HG02852 (cell line): ENCODE data around the gene ACOD1.
"Not testable (repeated sequence)": the region's sequence is repeated elsewhere in the genome, so short reads cannot be mapped to it uniquely, and the experiment has no call there.

Experiments
- ATAC-seq: cut with Tn5 transposase; IDR thresholded peaks from one replicate; pipeline ENCODE4 v1.9.1; 2021; ENCODE audit warnings: mild to moderate bottlenecking, moderate library complexity; ENCODE audit not compliant: unreplicated experiment

The ACOD1 gene

GRCh38 chr13:76950101-76950500, 1.8 kb downstream of the ACOD1 start:
- ATAC-seq, result no peak

- no peak for ATAC-seq
Observed at GRCh38 chr13:76953968-76954367, 5.7 kb downstream of the ACOD1 start.

GRCh38 chr13:76954538-76954937, 6.2 kb downstream of the ACOD1 start:
- no peak for ATAC-seq

DNA sequence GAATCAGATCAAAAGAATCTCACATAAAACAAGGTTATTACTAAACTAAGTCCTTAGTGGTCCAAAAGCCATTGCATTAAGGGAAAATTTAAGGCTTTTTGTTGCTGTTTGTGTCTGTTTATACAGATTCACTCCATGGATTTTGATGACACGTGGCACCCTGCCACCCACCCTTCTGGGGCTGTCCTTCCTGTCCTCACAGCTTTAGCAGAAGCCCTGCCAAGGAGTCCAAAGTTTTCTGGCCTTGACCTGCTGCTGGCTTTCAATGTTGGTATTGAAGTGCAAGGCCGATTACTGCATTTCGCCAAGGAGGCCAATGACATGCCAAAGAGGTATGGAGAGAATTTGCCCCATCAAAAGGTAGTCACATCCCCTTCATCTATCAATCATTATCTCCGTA, 6.9 kb downstream of the ACOD1 start:
- no peak for ATAC-seq

DNA sequence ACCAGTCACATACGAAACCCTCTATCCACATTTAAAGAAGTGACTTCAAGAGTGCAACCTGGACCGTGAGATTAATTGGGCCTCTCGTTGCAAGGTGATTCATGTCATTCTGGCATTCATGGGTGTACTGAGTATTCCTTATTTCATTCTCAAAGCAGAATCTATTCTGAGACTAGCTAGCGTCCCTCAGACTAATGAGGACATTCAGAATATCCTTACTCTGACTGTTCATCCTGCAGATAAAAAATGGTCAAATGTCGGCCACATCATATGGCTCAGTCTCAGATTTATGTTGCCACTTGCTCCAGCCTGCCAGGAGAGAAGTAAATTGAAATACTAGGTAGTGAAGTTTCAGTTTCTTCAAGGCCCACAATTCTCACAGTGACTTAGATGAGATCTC, 7.3 kb downstream of the ACOD1 start:
- no peak for ATAC-seq

DNA sequence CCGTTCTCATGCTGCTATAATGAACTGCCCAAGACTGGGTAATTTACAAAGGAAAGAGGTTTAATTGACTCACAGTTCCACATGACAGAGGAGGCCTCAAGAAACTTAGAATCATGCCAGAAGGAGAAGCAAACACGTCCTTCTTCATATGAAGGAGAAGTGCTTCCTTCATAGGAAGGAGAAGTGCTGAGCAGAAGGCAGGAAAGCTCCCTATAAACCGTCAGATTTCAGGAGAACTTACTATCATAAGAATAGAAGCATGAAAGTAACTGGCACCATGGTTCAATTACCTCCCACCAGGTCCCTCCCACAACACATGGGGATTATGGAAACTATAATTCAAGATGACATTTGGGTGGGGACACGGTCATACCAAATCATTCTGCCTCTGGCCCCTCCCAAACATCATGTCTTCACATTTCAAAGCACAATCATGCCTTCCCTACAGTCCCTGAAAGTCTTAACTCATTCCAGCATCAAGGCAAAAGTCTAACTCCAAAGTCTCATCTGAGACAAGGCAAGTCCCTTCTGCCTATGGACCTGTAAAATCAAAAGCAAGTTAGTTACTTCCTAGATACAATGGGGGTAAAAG, 10.6 kb downstream of the ACOD1 start:
- ATAC-seq, result no peak

DNA sequence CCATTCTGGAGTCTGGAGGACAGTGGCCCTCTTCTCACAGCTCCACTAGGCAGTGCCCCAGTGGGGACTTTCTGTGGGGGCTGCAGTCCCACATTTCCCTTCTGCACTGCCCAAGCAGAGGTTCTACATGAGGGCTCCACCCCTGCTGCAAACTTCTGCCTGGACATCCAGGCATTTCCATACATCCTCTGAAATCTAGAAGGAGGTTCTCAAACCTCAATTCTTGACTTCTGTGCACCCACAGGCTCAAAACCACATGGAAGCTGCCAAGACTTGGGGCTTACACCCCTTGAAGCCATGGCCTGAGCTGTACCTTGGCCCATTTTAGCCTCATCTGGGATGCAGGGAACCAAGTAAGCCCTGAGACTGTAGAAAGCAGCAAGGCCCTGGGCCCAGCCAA, 11.4 kb downstream of the ACOD1 start:
- ATAC-seq, result not testable (repeated sequence)

DNA sequence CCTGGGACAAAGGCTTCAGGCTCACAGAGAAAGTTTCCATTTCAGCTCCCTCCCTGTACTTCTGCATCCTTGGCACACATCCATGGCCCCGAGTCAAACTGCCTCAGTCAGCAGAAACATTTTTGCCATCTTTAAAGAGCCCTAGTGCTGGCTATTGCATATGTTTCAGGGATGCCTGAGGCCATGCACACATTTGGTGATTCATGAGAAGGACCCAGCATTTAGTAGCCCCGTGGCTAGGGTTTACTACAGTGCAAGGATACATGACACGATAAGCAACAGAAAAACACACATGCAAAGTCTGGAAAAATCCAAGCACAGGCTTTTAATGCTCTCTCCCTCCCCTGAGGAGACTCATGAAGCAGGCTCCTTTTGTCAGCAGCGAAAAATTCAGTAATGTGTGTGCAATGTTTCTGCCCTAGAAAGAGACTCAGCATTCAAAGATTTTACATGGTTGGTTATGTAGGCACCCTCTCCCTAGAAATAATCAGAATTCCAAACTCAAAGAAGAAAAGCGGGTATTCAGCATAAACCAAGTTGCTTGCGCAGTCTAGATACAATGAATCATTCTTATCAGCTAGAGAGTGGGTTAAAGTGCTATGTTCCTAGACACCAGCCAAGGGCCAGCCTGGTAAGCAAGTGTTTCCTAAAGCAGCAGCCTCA, 17.6 kb downstream of the ACOD1 start:
- ATAC-seq, result no peak

GRCh38 chr13:76967031-76967430, 18.7 kb downstream of the ACOD1 start:
- no peak for ATAC-seq

DNA sequence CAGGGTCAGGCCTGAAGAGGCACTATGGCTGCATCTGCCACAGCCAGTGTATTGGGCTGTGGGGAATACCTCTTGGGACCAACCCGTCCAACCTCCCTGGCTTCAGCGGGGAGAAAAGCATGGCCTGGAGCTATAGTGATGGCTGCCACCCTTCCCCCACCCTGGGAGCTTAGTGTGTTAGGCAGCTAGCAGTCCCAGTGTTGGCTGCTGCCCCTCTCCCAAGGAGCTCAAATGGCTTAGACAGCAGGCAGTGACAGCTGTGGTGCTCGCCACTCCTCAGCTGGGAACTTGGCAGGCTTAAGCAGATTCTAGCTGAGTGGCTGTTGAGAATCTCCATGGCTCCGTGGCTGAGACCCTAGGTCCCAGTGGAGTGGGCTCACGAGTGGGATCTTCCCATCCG, 19.7 kb downstream of the ACOD1 start:
- ATAC-seq, result no peak

DNA sequence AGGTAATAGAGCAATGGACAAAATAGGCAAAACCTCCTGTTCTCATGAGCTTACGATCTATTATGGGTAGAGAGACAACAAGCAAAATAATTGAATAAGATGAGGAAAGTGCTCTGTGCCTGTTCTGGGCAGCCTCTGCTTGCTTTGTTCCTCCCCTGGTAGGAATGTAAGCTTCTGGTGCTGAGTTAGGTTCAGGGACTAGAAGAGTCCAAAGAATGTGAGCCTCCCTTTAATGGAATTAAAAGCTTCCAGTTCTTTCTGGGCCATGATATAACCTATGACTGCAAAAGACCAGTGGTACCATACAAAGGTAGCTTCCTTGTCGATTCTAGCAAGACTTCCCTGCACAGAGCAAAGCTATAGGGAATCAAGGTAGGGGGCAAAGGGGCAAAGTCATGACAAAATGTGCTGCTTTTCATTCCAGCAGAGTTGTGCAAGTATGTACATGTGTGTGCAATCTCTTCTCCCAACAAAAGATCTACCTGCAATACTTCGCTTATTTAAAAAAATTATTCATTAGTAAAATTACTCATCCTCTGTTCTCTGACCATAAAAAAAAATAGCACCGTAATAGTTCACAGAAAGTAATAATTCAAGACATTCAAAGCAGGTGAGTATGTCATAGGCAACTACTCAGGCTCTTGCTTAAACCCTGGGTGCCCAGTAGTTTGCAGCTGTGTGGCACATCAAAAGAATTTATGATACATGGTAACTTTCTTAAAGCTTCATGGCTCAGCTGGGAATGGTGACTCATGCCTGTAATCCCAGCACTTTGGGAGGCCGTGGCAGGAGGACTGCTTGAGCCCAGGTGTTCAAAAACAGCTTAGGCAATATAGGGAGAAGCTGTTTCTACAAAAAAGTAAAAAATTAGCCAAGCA, 21.4 kb downstream of the ACOD1 start:
- no peak for ATAC-seq

GRCh38 chr13:76971215-76971614, 22.9 kb downstream of the ACOD1 start:
- peak; percentile 68 for ATAC-seq

GRCh38 chr13:76971851-76972829, 23.8 kb downstream of the ACOD1 start:
- no peak for ATAC-seq

GRCh38 chr13:76973920-76974617, 25.8 kb downstream of the ACOD1 start:
- no peak for ATAC-seq

GRCh38 chr13:76974618-76974975, 26.3 kb downstream of the ACOD1 start:
- ATAC-seq, result no peak

GRCh38 chr13:76975863-76976262, 27.6 kb downstream of the ACOD1 start:
- no peak for ATAC-seq

- no peak for ATAC-seq
Observed at GRCh38 chr13:76976490-76976889, 28.2 kb downstream of the ACOD1 start.

DNA sequence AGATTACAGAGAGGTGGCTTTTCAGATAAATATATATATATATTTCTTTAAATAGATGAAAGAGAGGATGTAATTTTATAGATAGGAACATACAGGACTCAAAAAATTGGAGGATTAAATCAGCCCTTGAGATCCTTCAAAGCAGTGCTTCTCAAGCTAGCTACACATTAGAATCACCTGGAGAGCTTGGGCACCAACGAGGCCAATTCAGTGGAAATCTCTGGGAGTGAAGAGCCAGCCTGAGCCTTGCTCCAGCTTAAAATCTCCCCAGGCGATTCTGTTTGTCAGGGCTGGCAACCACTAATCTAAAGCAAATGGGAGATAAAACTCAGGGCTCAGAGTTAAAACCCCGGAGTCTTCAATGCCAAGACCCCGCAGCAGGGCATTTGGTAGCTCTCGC, 28.6 kb downstream of the ACOD1 start:
- no peak for ATAC-seq

DNA sequence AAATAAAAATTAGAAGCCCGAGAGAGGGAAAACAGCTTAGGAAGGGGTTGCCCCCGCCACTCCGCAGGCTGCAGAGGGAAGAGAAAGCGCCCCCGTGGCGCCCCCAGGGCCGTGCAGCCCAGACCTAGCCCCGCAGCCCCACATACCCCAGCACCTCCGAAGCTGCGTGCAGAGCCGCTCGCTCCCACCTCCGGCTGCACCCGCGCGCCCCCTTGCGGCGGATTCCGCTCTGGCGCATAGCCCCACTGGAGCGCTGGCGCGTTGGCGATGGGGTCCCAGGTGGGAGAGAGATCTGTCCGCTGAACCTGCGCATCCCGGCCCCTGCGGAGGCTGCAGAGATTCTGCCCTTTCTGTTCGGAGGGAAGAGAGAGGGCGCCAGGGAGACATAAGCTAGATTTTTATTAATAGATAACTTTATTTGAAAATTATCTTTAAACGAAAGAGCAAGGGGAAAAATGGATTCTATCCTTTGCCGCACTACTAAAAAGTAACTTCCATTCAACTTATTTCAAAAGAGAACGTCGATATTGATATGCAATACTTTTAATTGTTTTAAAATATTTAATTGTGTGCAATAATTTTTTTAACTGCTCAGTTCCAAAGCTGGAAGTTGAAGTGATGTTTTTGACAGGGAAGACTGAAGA, 31.9 kb downstream of the ACOD1 start:
- ATAC-seq, result peak; percentile 99

DNA sequence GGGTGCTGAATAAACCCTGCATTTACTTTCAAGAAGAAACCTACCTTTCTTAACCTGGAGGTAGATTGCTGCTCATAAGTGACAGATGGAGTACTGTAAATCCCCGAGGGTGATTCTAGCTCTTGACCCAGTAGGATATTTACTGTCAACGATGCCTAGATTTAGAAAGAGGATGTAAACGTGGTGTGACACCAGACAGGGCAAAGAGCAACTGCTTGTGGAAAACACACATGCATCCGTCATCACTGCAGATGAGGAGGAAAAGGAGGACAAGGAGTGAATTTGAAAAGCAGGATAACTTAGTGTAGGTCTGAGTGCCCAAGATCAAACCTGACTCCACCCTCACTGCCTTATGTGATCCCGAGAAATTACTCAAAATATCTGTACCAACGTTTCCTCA, 33.8 kb downstream of the ACOD1 start:
- no peak for ATAC-seq
